B cell (primary cell): ENCODE data around the gene POLN. TPM values are rescaled to one million over a fixed set of nuclear protein-coding genes. Genes with fewer than 3 reads are reported as not detected.

ENCODE experiments used
- ATAC-seq: fragments of 200-7000 bp; cut with Tn5 transposase; one replicate; pipeline ENCODE4 v1.10.0; 2021; ENCODE audit warnings: low read depth, mild to moderate bottlenecking, moderate number of reproducible peaks, moderate library complexity
- CTCF ChIA-PET: fragments of 350-600 bp; sonication (Branson Sonifier 250); formaldehyde crosslinking; loops from one replicate; lab custom pipeline; 2021; ENCODE audit warnings: antibody characterized with exemption, inconsistent platforms; lab: Charles Lee
- POLR2A ChIA-PET: fragments of 350-600 bp; sonication (Branson Sonifier 250); formaldehyde crosslinking; loops from one replicate; lab custom pipeline; 2021; ENCODE audit warnings: antibody characterized with exemption; lab: Charles Lee
- DNase-seq: peaks from one replicate; pipeline ENCODE4 v3.0.0; 2013
- H2AFZ ChIP-seq: 2 replicates; pipeline ENCODE4 v1.6.1; 2012; ENCODE audit warnings: mild to moderate bottlenecking, low read depth, low read length; ENCODE audit not compliant: insufficient read depth, poor library complexity, severe bottlenecking
- H3K27ac ChIP-seq, 2 donors: 1 replicate in 1 of 2; 2 replicates in 1 of 2; pipeline ENCODE4 v1.5.1; 2012 to 2013; ENCODE audit warnings: low read length in 2 of 2, mild to moderate bottlenecking in 2 of 2, moderate library complexity in 1 of 2
- H3K27me3 ChIP-seq, 4 experiments: fragments of 200-600 bp in 1 of 4; sonication (generic) in 1 of 4; replicated peaks in 1 of 4; 1 replicate in 2 of 4; 2 replicates in 2 of 4; pipeline versions ENCODE4 v1.6.1 to v1.7.0; 2013 to 2016; ENCODE audit warnings: low read length in 3 of 4, mild to moderate bottlenecking in 2 of 4, mixed read lengths in 1 of 4, moderate library complexity in 1 of 4; ENCODE audit not compliant: insufficient read depth in 4 of 4, control insufficient read depth in 3 of 4; ENCODE audit errors: control extremely low read depth in 1 of 4
- H3K36me3 ChIP-seq, 2 experiments: replicated peaks in 1 of 2; 1 replicate in 1 of 2; 2 replicates in 1 of 2; pipeline versions ENCODE4 v1.6.1 to v1.7.1; 2013; ENCODE audit warnings: low read length in 1 of 2; ENCODE audit not compliant: insufficient read depth in 2 of 2, control insufficient read depth in 1 of 2; ENCODE audit errors: control extremely low read depth in 1 of 2, extremely low read depth in 1 of 2
- H3K4me1 ChIP-seq, 2 donors: fragments of 200-600 bp in 1 of 2; sonication (generic) in 1 of 2; 1 replicate in 1 of 2; 2 replicates in 1 of 2; pipeline versions ENCODE4 v1.5.1 to v1.6.1; 2013 to 2017; ENCODE audit warnings: low read length in 2 of 2; ENCODE audit not compliant: control insufficient read depth in 2 of 2, insufficient read depth in 2 of 2
- H3K4me2 ChIP-seq: replicated peaks from 2 replicates; pipeline ENCODE3; 2012; ENCODE audit warnings: mild to moderate bottlenecking, low read depth, low read length; ENCODE audit not compliant: poor library complexity, severe bottlenecking
- H3K4me3 ChIP-seq, 5 experiments: fragments of 200-600 bp in 1 of 5; sonication (generic) in 1 of 5; 1 replicate in 3 of 5; 2 replicates in 2 of 5; pipeline versions ENCODE4 v1.5.1 to v1.7.0; 2011 to 2016; ENCODE audit warnings: low read length in 4 of 5, mild to moderate bottlenecking in 4 of 5, low read depth in 2 of 5, control low read depth in 1 of 5, moderate library complexity in 1 of 5; ENCODE audit not compliant: insufficient read depth in 1 of 5; ENCODE audit errors: control extremely low read depth in 1 of 5, extremely low read depth in 1 of 5
- H3K79me2 ChIP-seq: fragments of 200-600 bp; sonication (generic); one replicate; pipeline ENCODE4 v1.6.0; 2016; ENCODE audit warnings: low read length; ENCODE audit not compliant: control insufficient read depth, insufficient read depth
- H3K9ac ChIP-seq: fragments of 200-600 bp; sonication (generic); 2 replicates; pipeline ENCODE4 v1.6.1; 2017; ENCODE audit warnings: mild to moderate bottlenecking, low read length, moderate library complexity
- H3K9me3 ChIP-seq, 3 donors: one replicate each; pipeline versions ENCODE4 v1.6.1 to v1.7.1; 2013; ENCODE audit warnings: low read length in 2 of 3; ENCODE audit not compliant: control insufficient read depth in 2 of 3, insufficient read depth in 1 of 3; ENCODE audit errors: control extremely low read depth in 1 of 3
- H4K20me1 ChIP-seq: 2 replicates; pipeline ENCODE4 v1.6.0; 2012; ENCODE audit warnings: mild to moderate bottlenecking, low read length; ENCODE audit not compliant: insufficient read depth, control insufficient read depth, poor library complexity, severe bottlenecking
- H3K27ac Mint-ChIP-seq: one replicate; pipeline ENCODE4 v1.8.0; 2021; ENCODE audit warnings: mixed read lengths
- H3K27me3 Mint-ChIP-seq: one replicate; pipeline ENCODE4 v1.8.0; 2021; ENCODE audit warnings: mixed read lengths
- H3K4me1 Mint-ChIP-seq: one replicate; pipeline ENCODE4 v1.8.0; 2021; ENCODE audit warnings: mixed read lengths
- H3K4me3 Mint-ChIP-seq: one replicate; pipeline ENCODE4 v1.8.0; 2021; ENCODE audit warnings: mixed read lengths
- H3K9me3 Mint-ChIP-seq: one replicate; pipeline ENCODE4 v1.8.0; 2022; ENCODE audit warnings: mixed read lengths; ENCODE audit not compliant: insufficient read depth
- CTCF ChIP-seq: fragments of 200-600 bp; IDR thresholded peaks from one replicate; pipeline ENCODE4 v1.8.0; 2022; ENCODE audit warnings: antibody characterized with exemption, mild to moderate bottlenecking
- EZH2 ChIP-seq: IDR thresholded peaks from 2 replicates; pipeline ENCODE4 v1.6.1; 2012; ENCODE audit warnings: borderline replicate concordance, low read depth, mild to moderate bottlenecking, moderate library complexity, low read length; ENCODE audit not compliant: insufficient read depth, poor library complexity, severe bottlenecking
- WGBS: methylation state at CpG from one replicate; pipeline ENCODE4 v1.1.5; 2013; ENCODE audit warnings: missing lambda C conversion rate; ENCODE audit not compliant: insufficient coverage; 5-methylcytosine and 5-hydroxymethylcytosine counted together
- intact Hi-C: fragments of 100-400 bp; cut with micrococcal nuclease; formaldehyde crosslinking; loops from one replicate; pipeline ENCODE4 v1.10.0; 2022
- polyA plus RNA-seq: library from polyadenylated mRNA; depleted of rRNA; stranded (reverse); fragments of >200 nt; gene quantifications from 2 replicates; pipeline ENCODE4 v1.2.3, GENCODE V29; 2012
- total RNA-seq, 2 donors: library from RNA; stranded (reverse); fragments of 120-200 nt in 1 of 2; gene quantifications; 1 replicate in 1 of 2; 2 replicates in 1 of 2; pipeline versions ENCODE4 v1.2.3 to v1.2.4, GENCODE V29; 2013 to 2022

The POLN gene
- total and polyA plus RNA-seq, 2 donors (not counting 1 experiment from before 2014, with no cell fraction given), result 0.73 to 1.5 TPM

- Histone ChIP-seq H3K4me3 (no peak overlapping the region), H3K4me1 (peaks cover 9 to 18% of the 10 kb centered on the region in 2 donors), H3K27me3 (peaks cover 0 to 36% (median 4%) of the 10 kb centered on the region in 4 experiments), H3K27ac (no peak overlapping the region), H3K9me3 (peaks cover 0 to 15% (median 0%) of the 10 kb centered on the region in 3 donors), H3K79me2 (peaks cover 8% of the 10 kb centered on the region), H3K4me2 (no peak overlapping the region), H3K36me3 (no peaks in the 10 kb centered on the region), H4K20me1 (peaks cover 11% of the 10 kb centered on the region), H3K9ac (no peak overlapping the region), H2AFZ (no peak overlapping the region)
- ATAC-seq, result no peak
- no peak for DNase-seq
- TF ChIP-seq EZH2 (no peak), CTCF (no peak)
- Mint-ChIP-seq H3K4me3 (no peak overlapping the region), H3K27me3 (peaks cover 14% of the 10 kb centered on the region), H3K9me3 (no peaks in the 10 kb centered on the region), H3K4me1 (peaks cover 6% of the 10 kb centered on the region), H3K27ac (no peak overlapping the region)
- ChIA-PET CTCF (no interaction called here), POLR2A (no interaction called here)
- 88% methylated on average over 6 of the region's 6 CpGs for WGBS
- intact Hi-C loops, result no loop called here
Observed at GRCh38 chr4:2044119-2044485, 197.8 kb downstream of the POLN start.

GRCh38 chr4:2043396-2044118 is 198.4 kb downstream of the POLN start:
- no peaks in the 10 kb centered on the region for H3K36me3 ChIP-seq
- H3K27me3 ChIP-seq, result peaks cover 0 to 33% (median 4%) of the 10 kb centered on the region in 4 experiments
- H3K4me3 ChIP-seq, result no peak overlapping the region
- Mint-ChIP-seq H3K4me1 (peaks cover 6% of the 10 kb centered on the region), H3K27ac (no peak overlapping the region), H3K27me3 (peaks cover 17% of the 10 kb centered on the region), H3K9me3 (no peaks in the 10 kb centered on the region), H3K4me3 (peak overlapping the region; percentile 19)
- ChIA-PET CTCF (no interaction called here), POLR2A (no interaction called here)
- ATAC-seq (no peak), DNase-seq (no peak)
- H3K4me2 ChIP-seq, result no peak overlapping the region
- H3K79me2 ChIP-seq, result peaks cover 8% of the 10 kb centered on the region
- H3K9ac ChIP-seq, result no peak overlapping the region
- intact Hi-C loops, result no loop called here
- TF ChIP-seq CTCF, result no peak
- no peak overlapping the region for H3K27ac ChIP-seq
- H2AFZ ChIP-seq, result no peak overlapping the region
- peaks cover 0 to 15% (median 0%) of the 10 kb centered on the region in 3 donors for H3K9me3 ChIP-seq
- peaks cover 9 to 18% of the 10 kb centered on the region in 2 donors for H3K4me1 ChIP-seq
- 96% methylated on average over 17 of the region's 18 CpGs for WGBS
- H4K20me1 ChIP-seq, result peaks cover 11% of the 10 kb centered on the region
